ENCODE results near the gene PDGFRB. TPM values are rescaled to one million over a fixed set of nuclear protein-coding genes. Genes with fewer than 3 reads are reported as not detected.

The PDGFRB gene
- polyA plus RNA-seq, 1 donor from 2014 or later, result not detected

DNA sequence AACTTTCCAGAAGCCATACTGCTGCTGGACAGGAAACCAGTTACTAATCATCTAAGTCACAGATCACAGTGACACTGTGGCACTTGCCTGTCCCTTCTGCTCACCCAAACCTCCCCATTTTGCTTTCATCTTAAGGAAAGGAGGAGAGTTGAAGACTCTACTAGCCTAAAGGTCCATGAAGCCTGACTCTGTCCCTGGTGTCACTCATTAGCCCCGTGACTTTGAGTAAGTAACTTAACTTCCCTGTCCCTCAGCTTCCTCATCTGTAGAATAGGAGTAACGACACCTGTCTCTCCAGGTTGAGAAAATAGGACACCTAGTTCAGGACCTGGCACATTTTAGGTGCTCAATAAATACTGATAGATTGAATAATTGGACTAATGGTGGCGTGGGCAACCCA lies 33.7 kb upstream of the PDGFRB start:
- H3K79me2 ChIP-seq (replicated peaks; ENCODE audit: insufficient read depth, low read length), result no peaks in the 10 kb centered on the region
- H3K36me3 ChIP-seq (ENCODE audit: insufficient read depth, low read length), result no peaks in the 10 kb centered on the region
- H3K9ac ChIP-seq (ENCODE audit: low read length), result no peak overlapping the region
- H3K27me3 ChIP-seq (ENCODE audit: insufficient read depth, low read depth, low read length), result peaks cover 34% of the 10 kb centered on the region
- no peak for TF ChIP-seq TAF1 (IDR thresholded peaks at IDR 0.05; ENCODE audit: low read depth)
- no peak for TF ChIP-seq SMC3 (conservative IDR thresholded peaks at IDR 0.05; ENCODE audit: poor library complexity)
- no peak for TF ChIP-seq EP300 (conservative IDR thresholded peaks at IDR 0.05; ENCODE audit: poor library complexity, severe bottlenecking)
- no peak for TF ChIP-seq POLR2AphosphoS5 (IDR thresholded peaks at IDR 0.05)
- no peak for TF ChIP-seq RAD21 (conservative IDR thresholded peaks at IDR 0.05)
- TF ChIP-seq, protein P1, sequence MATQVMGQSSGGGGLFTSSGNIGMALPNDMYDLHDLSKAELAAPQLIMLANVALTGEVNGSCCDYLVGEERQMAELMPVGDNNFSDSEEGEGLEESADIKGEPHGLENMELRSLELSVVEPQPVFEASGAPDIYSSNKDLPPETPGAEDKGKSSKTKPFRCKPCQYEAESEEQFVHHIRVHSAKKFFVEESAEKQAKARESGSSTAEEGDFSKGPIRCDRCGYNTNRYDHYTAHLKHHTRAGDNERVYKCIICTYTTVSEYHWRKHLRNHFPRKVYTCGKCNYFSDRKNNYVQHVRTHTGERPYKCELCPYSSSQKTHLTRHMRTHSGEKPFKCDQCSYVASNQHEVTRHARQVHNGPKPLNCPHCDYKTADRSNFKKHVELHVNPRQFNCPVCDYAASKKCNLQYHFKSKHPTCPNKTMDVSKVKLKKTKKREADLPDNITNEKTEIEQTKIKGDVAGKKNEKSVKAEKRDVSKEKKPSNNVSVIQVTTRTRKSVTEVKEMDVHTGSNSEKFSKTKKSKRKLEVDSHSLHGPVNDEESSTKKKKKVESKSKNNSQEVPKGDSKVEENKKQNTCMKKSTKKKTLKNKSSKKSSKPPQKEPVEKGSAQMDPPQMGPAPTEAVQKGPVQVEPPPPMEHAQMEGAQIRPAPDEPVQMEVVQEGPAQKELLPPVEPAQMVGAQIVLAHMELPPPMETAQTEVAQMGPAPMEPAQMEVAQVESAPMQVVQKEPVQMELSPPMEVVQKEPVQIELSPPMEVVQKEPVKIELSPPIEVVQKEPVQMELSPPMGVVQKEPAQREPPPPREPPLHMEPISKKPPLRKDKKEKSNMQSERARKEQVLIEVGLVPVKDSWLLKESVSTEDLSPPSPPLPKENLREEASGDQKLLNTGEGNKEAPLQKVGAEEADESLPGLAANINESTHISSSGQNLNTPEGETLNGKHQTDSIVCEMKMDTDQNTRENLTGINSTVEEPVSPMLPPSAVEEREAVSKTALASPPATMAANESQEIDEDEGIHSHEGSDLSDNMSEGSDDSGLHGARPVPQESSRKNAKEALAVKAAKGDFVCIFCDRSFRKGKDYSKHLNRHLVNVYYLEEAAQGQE (IDR thresholded peaks at IDR 0.05; ENCODE audit: borderline replicate concordance), result no peak
- TF ChIP-seq, protein P2, sequence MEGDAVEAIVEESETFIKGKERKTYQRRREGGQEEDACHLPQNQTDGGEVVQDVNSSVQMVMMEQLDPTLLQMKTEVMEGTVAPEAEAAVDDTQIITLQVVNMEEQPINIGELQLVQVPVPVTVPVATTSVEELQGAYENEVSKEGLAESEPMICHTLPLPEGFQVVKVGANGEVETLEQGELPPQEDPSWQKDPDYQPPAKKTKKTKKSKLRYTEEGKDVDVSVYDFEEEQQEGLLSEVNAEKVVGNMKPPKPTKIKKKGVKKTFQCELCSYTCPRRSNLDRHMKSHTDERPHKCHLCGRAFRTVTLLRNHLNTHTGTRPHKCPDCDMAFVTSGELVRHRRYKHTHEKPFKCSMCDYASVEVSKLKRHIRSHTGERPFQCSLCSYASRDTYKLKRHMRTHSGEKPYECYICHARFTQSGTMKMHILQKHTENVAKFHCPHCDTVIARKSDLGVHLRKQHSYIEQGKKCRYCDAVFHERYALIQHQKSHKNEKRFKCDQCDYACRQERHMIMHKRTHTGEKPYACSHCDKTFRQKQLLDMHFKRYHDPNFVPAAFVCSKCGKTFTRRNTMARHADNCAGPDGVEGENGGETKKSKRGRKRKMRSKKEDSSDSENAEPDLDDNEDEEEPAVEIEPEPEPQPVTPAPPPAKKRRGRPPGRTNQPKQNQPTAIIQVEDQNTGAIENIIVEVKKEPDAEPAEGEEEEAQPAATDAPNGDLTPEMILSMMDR (IDR thresholded peaks at IDR 0.05; ENCODE audit: poor library complexity, severe bottlenecking), result no peak
- TF ChIP-seq EZH2 (IDR thresholded peaks at IDR 0.05; ENCODE audit: borderline replicate concordance, insufficient read depth, low read length, poor library complexity, severe bottlenecking), result no peak
- no peak for TF ChIP-seq MXI1 (conservative IDR thresholded peaks at IDR 0.05; ENCODE audit: poor library complexity, severe bottlenecking)
- no peaks in the 10 kb centered on the region for H4K20me1 ChIP-seq (ENCODE audit: insufficient read depth)
- H3F3A ChIP-seq (ENCODE audit: insufficient read depth, low read length, poor library complexity, severe bottlenecking), result no peaks in the 10 kb centered on the region
- no peaks in the 10 kb centered on the region for H3K9me2 ChIP-seq (ENCODE audit: insufficient read depth, low read length)
- H2AFZ ChIP-seq (ENCODE audit: low read depth, low read length), result no peak overlapping the region
- no peak overlapping the region for H3K27ac ChIP-seq (ENCODE audit: low read length)
- peak overlapping the region; percentile 62 for H3K4me3 ChIP-seq (ENCODE audit: low read length)
- H3K4me2 ChIP-seq (ENCODE audit: low read length), result no peak overlapping the region
- H3K9me3 ChIP-seq (ENCODE audit: low read length), result no peaks in the 10 kb centered on the region

DNA sequence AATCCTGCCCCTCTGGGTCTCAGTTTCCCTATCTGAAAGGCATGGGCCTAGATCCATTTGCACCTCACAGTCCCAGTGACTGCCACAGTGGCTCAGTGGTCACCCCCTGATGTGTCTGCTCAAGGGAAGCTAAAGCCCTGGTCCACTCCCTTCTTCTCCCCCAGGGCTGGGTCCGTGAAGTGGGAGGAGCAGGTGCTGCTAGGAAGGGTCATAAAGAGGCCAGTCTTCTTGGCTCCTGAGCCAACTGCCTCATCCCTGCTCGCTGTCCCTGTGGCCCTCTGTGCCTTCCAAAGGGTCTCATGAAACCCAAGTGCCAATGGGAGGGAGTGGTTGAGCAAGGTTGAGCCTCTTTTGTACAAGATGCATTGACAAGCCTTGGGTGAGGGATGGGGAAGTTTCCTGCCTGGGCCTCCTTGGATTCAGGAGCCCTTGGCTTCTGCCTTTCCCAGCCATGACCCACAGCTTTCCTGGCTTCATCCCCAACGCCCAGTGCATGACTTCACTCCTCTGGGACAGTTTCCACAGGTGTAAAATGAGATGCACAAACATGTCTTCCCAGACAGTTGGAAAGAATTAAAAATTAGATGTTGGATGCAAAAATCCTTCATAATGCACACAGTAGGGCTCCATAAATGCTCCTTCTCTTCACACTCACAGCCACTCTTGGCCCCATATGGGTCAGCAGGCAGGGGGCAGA lies 32.6 kb upstream of the PDGFRB start:
- H3K9me3 ChIP-seq (ENCODE audit: low read length), result no peaks in the 10 kb centered on the region
- H3K27me3 ChIP-seq (ENCODE audit: insufficient read depth, low read depth, low read length), result peaks cover 34% of the 10 kb centered on the region
- no peaks in the 10 kb centered on the region for H4K20me1 ChIP-seq (ENCODE audit: insufficient read depth)
- H3F3A ChIP-seq (ENCODE audit: insufficient read depth, low read length, poor library complexity, severe bottlenecking), result no peaks in the 10 kb centered on the region
- no peak overlapping the region for H3K4me2 ChIP-seq (ENCODE audit: low read length)
- H3K27ac ChIP-seq (ENCODE audit: low read length), result no peak overlapping the region
- H3K9ac ChIP-seq (ENCODE audit: low read length), result no peak overlapping the region
- TF ChIP-seq RAD21 (conservative IDR thresholded peaks at IDR 0.05) (no peak), POLR2AphosphoS5 (IDR thresholded peaks at IDR 0.05) (no peak), EZH2 (IDR thresholded peaks at IDR 0.05; ENCODE audit: borderline replicate concordance, insufficient read depth, low read length, poor library complexity, severe bottlenecking) (no peak), MXI1 (conservative IDR thresholded peaks at IDR 0.05; ENCODE audit: poor library complexity, severe bottlenecking) (no peak), SMC3 (conservative IDR thresholded peaks at IDR 0.05; ENCODE audit: poor library complexity) (no peak), TAF1 (IDR thresholded peaks at IDR 0.05; ENCODE audit: low read depth) (no peak), EP300 (conservative IDR thresholded peaks at IDR 0.05; ENCODE audit: poor library complexity, severe bottlenecking) (no peak)
- TF ChIP-seq, protein P2 (IDR thresholded peaks at IDR 0.05; ENCODE audit: poor library complexity, severe bottlenecking), result no peak
- TF ChIP-seq, protein P1 (IDR thresholded peaks at IDR 0.05; ENCODE audit: borderline replicate concordance), result no peak
- H3K9me2 ChIP-seq (ENCODE audit: insufficient read depth, low read length), result no peaks in the 10 kb centered on the region
- H3K4me3 ChIP-seq (ENCODE audit: low read length), result no peak overlapping the region
- H3K36me3 ChIP-seq (ENCODE audit: insufficient read depth, low read length), result no peaks in the 10 kb centered on the region
- no peak overlapping the region for H2AFZ ChIP-seq (ENCODE audit: low read depth, low read length)
- no peaks in the 10 kb centered on the region for H3K79me2 ChIP-seq (replicated peaks; ENCODE audit: insufficient read depth, low read length)

All from neural cell (in vitro differentiated cells).